HCEC 1CT (cell line): Measurements from ENCODE around the gene BTC.
A peak's percentile ranks its signal among the peaks of the same experiment; 100 is the strongest.
"Not testable (repeated sequence)": the region's sequence is repeated elsewhere in the genome, so short reads cannot be mapped to it uniquely, and the experiment has no call there.

Experiments
- DNase-seq: peaks from one replicate; pipeline ENCODE4 v3.0.0-alpha.2; 2017

BTC gene

GRCh38 chr4:74794382-74795010 is at the start of gene BTC:
BTC (minus strand) TSS chr4:74794523; CDS start chr4:74794325, 198 bp downstream.
- DNase-seq, result peak; percentile 6

- no peak for DNase-seq
Measured at GRCh38 chr4:74840936-74841509, 46.7 kb upstream of the BTC start.

GRCh38 chr4:74838746-74839370 is 44.5 kb upstream of the BTC start:
- DNase-seq, result peak; percentile 43

- DNase-seq, result no peak
Measured at GRCh38 chr4:74830928-74831327, 36.6 kb upstream of the BTC start.

GRCh38 chr4:74823194-74823593 is 28.9 kb upstream of the BTC start:
- DNase-seq, result no peak

- DNase-seq, result no peak
Measured at GRCh38 chr4:74822603-74823002, 28.3 kb upstream of the BTC start.

- no peak for DNase-seq
Measured at GRCh38 chr4:74821541-74821940, 27.2 kb upstream of the BTC start.

- no peak for DNase-seq
Measured at GRCh38 chr4:74814052-74814451, 19.7 kb upstream of the BTC start.

GRCh38 chr4:74812056-74812455 is 17.7 kb upstream of the BTC start:
- DNase-seq, result not testable (repeated sequence)

GRCh38 chr4:74805601-74806000 is 11.3 kb upstream of the BTC start:
- peak; percentile 64 for DNase-seq

- no peak for DNase-seq
Measured at GRCh38 chr4:74800310-74800709, 6.0 kb upstream of the BTC start.

GRCh38 chr4:74796631-74797030 is 2.3 kb upstream of the BTC start:
- DNase-seq, result no peak

GRCh38 chr4:74793757-74794381 is 454 bp downstream of the BTC start:
- DNase-seq, result peak; percentile 20

- no peak for DNase-seq
Measured at GRCh38 chr4:74790652-74791051, 3.7 kb downstream of the BTC start.

GRCh38 chr4:74789518-74789917 is 4.8 kb downstream of the BTC start:
- DNase-seq, result no peak

- DNase-seq, result peak; percentile 10
Measured at GRCh38 chr4:74777531-74777930, 16.8 kb downstream of the BTC start.

GRCh38 chr4:74772783-74773182 is 21.5 kb downstream of the BTC start:
- no peak for DNase-seq

- no peak for DNase-seq
Measured at GRCh38 chr4:74772106-74772505, 22.2 kb downstream of the BTC start.

- no peak for DNase-seq
Measured at GRCh38 chr4:74770226-74770910, 24.0 kb downstream of the BTC start.

GRCh38 chr4:74768857-74769525 is 25.3 kb downstream of the BTC start:
- peak; percentile 57 for DNase-seq

GRCh38 chr4:74764119-74764518 is 30.2 kb downstream of the BTC start:
- no peak for DNase-seq

- no peak for DNase-seq
Measured at GRCh38 chr4:74758551-74759145, 35.7 kb downstream of the BTC start.
